Esophagus muscularis mucosa (tissue), 4 donors: ENCODE measurements around the gene DDI1. TPM values are rescaled to one million over a fixed set of nuclear protein-coding genes. Genes with fewer than 3 reads are reported as not detected.

Source experiments
- DNase-seq: peaks from one replicate; pipeline ENCODE4 v3.0.0-alpha.2; 2017; ENCODE audit errors: extremely low spot score
- H3K27ac ChIP-seq, 4 donors: fragments of 200-600 bp; sonication (generic); replicated peaks in 1 of 4; 1 replicate in 3 of 4; 2 replicates in 1 of 4; pipeline ENCODE4 v1.5.1; 2016 to 2019; ENCODE audit warnings: mild to moderate bottlenecking in 1 of 4
- H3K27me3 ChIP-seq, 4 donors: fragments of 200-600 bp; sonication (generic); one replicate each; pipeline versions ENCODE4 v1.5.1 to v1.6.0; 2016 to 2019
- H3K36me3 ChIP-seq, 4 donors: fragments of 200-600 bp; sonication (generic); one replicate each; pipeline ENCODE4 v1.5.1; 2016 to 2019
- H3K4me1 ChIP-seq, 4 donors: fragments of 200-600 bp; sonication (generic); one replicate each; pipeline ENCODE4 v1.5.1; 2016 to 2019
- H3K4me3 ChIP-seq, 4 donors: fragments of 200-600 bp; sonication (generic); 1 replicate in 2 of 4; 2 replicates in 2 of 4; pipeline ENCODE4 v1.5.1; 2016 to 2019; ENCODE audit warnings: mild to moderate bottlenecking in 4 of 4, moderate library complexity in 1 of 4
- H3K9me3 ChIP-seq, 4 donors: fragments of 200-600 bp; sonication (generic); 1 replicate in 3 of 4; 2 replicates in 1 of 4; pipeline ENCODE4 v1.5.1; 2016 to 2019
- EP300 ChIP-seq: sonication (generic); formaldehyde crosslinking; IDR thresholded peaks from one replicate; pipeline ENCODE4 v1.6.1; 2017; ENCODE audit warnings: antibody characterized with exemption
- POLR2A ChIP-seq: fragments of 450-650 bp; IDR thresholded peaks from one replicate; pipeline ENCODE4 v1.6.1; 2017; ENCODE audit warnings: antibody characterized with exemption, moderate library complexity, mild to moderate bottlenecking, low read depth
- POLR2AphosphoS5 ChIP-seq, 2 donors: sonication (generic); formaldehyde crosslinking; IDR thresholded peaks; one replicate each; pipeline ENCODE4 v1.6.1; 2017; ENCODE audit warnings: antibody characterized with exemption in 2 of 2
- WGBS: methylation state at CpG from one replicate; pipeline ENCODE4 v1.1.5; 2018; 5-methylcytosine and 5-hydroxymethylcytosine counted together
- intact Hi-C: fragments of 100-400 bp; cut with DNase I; formaldehyde crosslinking; loops from one replicate; pipeline ENCODE4 v1.15.1; 2023
- total RNA-seq, 4 donors: library from RNA; depleted of rRNA; stranded (reverse); fragments of >200 nt; gene quantifications; one replicate each; pipeline versions ENCODE4 v1.1.0 to v1.2.1, GENCODE V29; 2016
- TF ChIP-seq, protein P1 (sequence below), 3 experiments: fragments of 200-600 bp in 2 of 3; fragments of 450-650 bp in 1 of 3; sonication (generic) in 2 of 3; IDR thresholded peaks; one replicate each; pipeline ENCODE4 v1.5.1; 2017 to 2019; ENCODE audit warnings: antibody characterized with exemption in 3 of 3, mild to moderate bottlenecking in 2 of 3, moderate library complexity in 1 of 3

DDI1 gene
- total RNA-seq, 4 donors from 2014 or later, result not detected

DNA sequence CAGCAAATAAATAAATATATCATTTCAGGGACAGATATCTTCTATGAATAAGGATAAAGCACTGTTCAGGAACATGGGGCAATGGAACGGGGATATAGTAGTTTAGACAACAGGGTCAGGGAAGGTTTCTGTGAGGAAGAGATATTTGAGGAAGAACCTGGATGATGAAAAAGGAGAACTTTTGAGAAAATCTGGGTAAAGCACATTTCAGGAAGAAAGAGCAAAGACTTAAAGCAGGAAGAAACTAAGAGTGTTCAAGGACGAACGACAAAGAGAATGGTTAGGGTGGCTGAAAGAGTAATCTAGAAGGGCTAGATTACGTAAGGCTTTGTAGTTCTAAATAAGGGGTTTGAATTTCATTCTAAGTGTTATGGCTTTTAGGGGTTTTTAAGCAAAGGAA lies 12.7 kb downstream of the DDI1 start:
- no peaks in the 10 kb centered on the region for H3K9me3 ChIP-seq
- H3K27ac ChIP-seq, result no peak overlapping the region
- WGBS, result 82% methylated on average over 4 of the region's 4 CpGs
- no peak for DNase-seq
- H3K36me3 ChIP-seq, result no peaks in the 10 kb centered on the region
- TF ChIP-seq POLR2AphosphoS5 (IDR thresholded peaks at IDR 0.05) (no peak), POLR2A (no peak), EP300 (no peak)
- TF ChIP-seq, protein P1, sequence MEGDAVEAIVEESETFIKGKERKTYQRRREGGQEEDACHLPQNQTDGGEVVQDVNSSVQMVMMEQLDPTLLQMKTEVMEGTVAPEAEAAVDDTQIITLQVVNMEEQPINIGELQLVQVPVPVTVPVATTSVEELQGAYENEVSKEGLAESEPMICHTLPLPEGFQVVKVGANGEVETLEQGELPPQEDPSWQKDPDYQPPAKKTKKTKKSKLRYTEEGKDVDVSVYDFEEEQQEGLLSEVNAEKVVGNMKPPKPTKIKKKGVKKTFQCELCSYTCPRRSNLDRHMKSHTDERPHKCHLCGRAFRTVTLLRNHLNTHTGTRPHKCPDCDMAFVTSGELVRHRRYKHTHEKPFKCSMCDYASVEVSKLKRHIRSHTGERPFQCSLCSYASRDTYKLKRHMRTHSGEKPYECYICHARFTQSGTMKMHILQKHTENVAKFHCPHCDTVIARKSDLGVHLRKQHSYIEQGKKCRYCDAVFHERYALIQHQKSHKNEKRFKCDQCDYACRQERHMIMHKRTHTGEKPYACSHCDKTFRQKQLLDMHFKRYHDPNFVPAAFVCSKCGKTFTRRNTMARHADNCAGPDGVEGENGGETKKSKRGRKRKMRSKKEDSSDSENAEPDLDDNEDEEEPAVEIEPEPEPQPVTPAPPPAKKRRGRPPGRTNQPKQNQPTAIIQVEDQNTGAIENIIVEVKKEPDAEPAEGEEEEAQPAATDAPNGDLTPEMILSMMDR (IDR thresholded peaks at IDR 0.05), result no peak
- intact Hi-C loops, result no loop called here
- no peak overlapping the region for H3K4me3 ChIP-seq
- no peaks in the 10 kb centered on the region for H3K27me3 ChIP-seq
- H3K4me1 ChIP-seq, result no peaks in the 10 kb centered on the region

DNA sequence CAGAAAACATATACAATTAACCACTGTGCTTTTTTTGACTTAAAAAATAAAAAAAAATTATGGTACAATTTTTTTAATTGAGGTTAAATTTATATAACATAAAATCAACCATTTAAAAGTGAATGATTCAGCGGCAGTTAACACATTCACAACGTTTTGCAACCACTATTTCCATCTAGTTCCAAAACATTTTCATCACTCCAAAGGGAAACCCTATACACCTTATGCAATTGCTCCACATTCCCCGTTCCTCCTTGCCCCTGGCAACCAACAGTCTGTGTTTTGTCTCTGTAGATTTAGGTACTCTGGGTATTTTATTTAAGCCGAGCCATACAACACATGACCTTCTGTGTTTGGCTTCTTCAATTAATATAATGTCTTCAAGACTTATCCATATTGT lies 15.3 kb downstream of the DDI1 start:
- H3K36me3 ChIP-seq, result no peaks in the 10 kb centered on the region
- intact Hi-C loops, result no loop called here
- TF ChIP-seq, protein P1 (IDR thresholded peaks at IDR 0.05), result no peak
- no peak for TF ChIP-seq EP300
- TF ChIP-seq POLR2AphosphoS5 (IDR thresholded peaks at IDR 0.05), result no peak
- no peak for TF ChIP-seq POLR2A
- WGBS, result 82% methylated on average over 4 of the region's 4 CpGs
- no peak for DNase-seq
- no peaks in the 10 kb centered on the region for H3K9me3 ChIP-seq
- H3K27ac ChIP-seq, result no peak overlapping the region
- no peak overlapping the region for H3K4me3 ChIP-seq
- H3K27me3 ChIP-seq, result no peaks in the 10 kb centered on the region
- peaks cover 0 to 6% (median 2%) of the 10 kb centered on the region in 4 donors for H3K4me1 ChIP-seq

DNA sequence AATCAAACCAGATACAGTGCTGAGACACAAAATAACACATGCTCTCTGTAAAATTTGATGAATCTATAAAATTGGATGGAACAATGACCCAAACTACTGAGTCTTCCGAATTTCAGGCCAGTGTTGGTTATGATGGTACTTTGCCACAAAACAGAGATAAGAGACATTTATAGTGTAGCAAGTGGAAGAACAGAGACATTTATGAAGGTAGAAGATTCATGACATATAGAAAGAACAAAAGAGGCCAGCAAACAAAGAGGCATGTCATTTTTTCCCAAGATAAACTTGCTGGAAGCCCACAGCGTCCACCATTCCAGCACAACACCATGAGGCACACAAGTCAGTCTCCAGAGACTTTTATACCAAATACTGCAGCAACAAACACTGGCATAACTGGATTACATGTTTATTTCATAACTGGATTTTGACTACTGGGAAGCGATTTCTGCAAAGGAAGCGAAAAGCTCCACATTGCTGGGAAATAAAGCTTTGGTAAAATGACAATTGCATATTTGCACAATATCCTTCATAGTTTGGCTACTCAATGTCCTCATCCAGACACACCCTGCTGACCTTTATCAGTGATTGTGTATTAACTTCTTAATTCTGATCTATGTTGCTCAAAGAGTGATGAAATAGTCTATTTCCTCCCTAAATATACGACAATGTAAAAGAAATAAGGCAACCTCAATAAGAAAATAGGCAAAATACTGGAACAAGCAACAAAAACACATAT lies 17.5 kb downstream of the DDI1 start:
- DNase-seq, result no peak
- Histone ChIP-seq H3K36me3 (no peaks in the 10 kb centered on the region), H3K4me1 (peaks cover 0 to 6% (median 2%) of the 10 kb centered on the region in 4 donors), H3K27ac (no peak overlapping the region), H3K9me3 (no peaks in the 10 kb centered on the region), H3K4me3 (no peak overlapping the region), H3K27me3 (no peaks in the 10 kb centered on the region)
- 80% methylated on average over 5 of the region's 5 CpGs for WGBS
- intact Hi-C loops, result no loop called here
- TF ChIP-seq, protein P1 (IDR thresholded peaks at IDR 0.05), result no peak
- TF ChIP-seq POLR2AphosphoS5 (IDR thresholded peaks at IDR 0.05) (no peak), EP300 (no peak), POLR2A (no peak)

DNA sequence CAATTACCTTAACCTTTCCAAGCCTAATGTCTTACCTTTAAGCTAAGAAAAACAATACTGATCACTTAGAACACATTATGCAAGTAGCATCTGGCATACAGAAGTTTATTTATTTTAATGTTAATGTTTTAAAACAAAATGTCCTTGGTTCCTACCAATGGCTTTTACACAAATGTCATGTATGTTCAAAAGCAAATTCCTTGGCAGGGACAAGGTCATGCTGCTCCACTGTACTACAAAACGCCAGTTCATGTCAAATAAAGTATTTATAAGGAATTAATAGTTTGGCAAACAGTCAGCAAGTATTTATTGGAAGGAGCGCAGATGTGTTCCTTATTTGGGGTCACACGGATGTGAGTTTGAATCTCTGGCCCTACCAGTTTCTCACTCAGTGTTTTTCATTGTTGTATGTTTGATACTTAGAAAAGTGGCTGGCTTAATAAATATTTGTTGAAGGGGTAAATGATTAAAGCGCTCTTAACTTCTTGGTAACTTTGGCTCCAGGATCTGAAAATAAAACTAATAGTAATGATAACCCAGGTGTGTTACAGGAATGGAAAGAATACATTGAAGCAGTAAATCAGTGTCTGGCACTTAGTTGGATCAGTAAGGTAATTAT lies 18.6 kb downstream of the DDI1 start:
- Histone ChIP-seq H3K4me3 (no peak overlapping the region), H3K27ac (no peak overlapping the region), H3K36me3 (no peaks in the 10 kb centered on the region), H3K27me3 (no peaks in the 10 kb centered on the region), H3K4me1 (peaks cover 0 to 6% (median 2%) of the 10 kb centered on the region in 4 donors), H3K9me3 (no peaks in the 10 kb centered on the region)
- TF ChIP-seq, protein P1 (IDR thresholded peaks at IDR 0.05), result no peak
- TF ChIP-seq POLR2A (no peak), POLR2AphosphoS5 (IDR thresholded peaks at IDR 0.05) (no peak), EP300 (no peak)
- no peak for DNase-seq
- 87% methylated on average over 4 of the region's 4 CpGs for WGBS
- intact Hi-C loops, result no loop called here
